HG03095 (cell line): ENCODE results near the gene FZD10.

Experiments used
- ATAC-seq: cut with Tn5 transposase; IDR thresholded peaks from one replicate; pipeline ENCODE4 v1.9.1; 2021; ENCODE audit warnings: moderate library complexity; ENCODE audit not compliant: unreplicated experiment

The FZD10 gene

GRCh38 chr12:130177635-130178242 lies 15.5 kb downstream of the FZD10 start:
- ATAC-seq = no peak

- no peak for ATAC-seq
Measured at GRCh38 chr12:130178282-130178681, 16.0 kb downstream of the FZD10 start.

GRCh38 chr12:130179191-130179590 lies 16.9 kb downstream of the FZD10 start:
- no peak for ATAC-seq

- no peak for ATAC-seq
Measured at GRCh38 chr12:130179621-130180020, 17.4 kb downstream of the FZD10 start.

- ATAC-seq = no peak
Measured at GRCh38 chr12:130181211-130181610, 18.9 kb downstream of the FZD10 start.

GRCh38 chr12:130183585-130184370 lies 21.5 kb downstream of the FZD10 start:
- no peak for ATAC-seq

GRCh38 chr12:130184404-130185090 lies 22.3 kb downstream of the FZD10 start:
- no peak for ATAC-seq

- no peak for ATAC-seq
Measured at GRCh38 chr12:130185455-130186391, 23.5 kb downstream of the FZD10 start.

- no peak for ATAC-seq
Measured at GRCh38 chr12:130186651-130187268, 24.5 kb downstream of the FZD10 start.

- no peak for ATAC-seq
Measured at GRCh38 chr12:130192642-130193345, 30.5 kb downstream of the FZD10 start.

GRCh38 chr12:130194154-130194553 lies 31.9 kb downstream of the FZD10 start:
- no peak for ATAC-seq

- ATAC-seq = no peak
Measured at GRCh38 chr12:130195369-130195768, 33.1 kb downstream of the FZD10 start.

- no peak for ATAC-seq
Measured at GRCh38 chr12:130195776-130196175, 33.5 kb downstream of the FZD10 start.

- ATAC-seq = no peak
Measured at GRCh38 chr12:130196827-130197226, 34.6 kb downstream of the FZD10 start.

GRCh38 chr12:130198026-130198662 lies 35.9 kb downstream of the FZD10 start:
- no peak for ATAC-seq

GRCh38 chr12:130198663-130199060 lies 36.4 kb downstream of the FZD10 start:
- no peak for ATAC-seq

- no peak for ATAC-seq
Measured at GRCh38 chr12:130199581-130200390, 37.5 kb downstream of the FZD10 start.

- no peak for ATAC-seq
Measured at GRCh38 chr12:130200445-130200844, 38.2 kb downstream of the FZD10 start.

- ATAC-seq = no peak
Measured at GRCh38 chr12:130201037-130201436, 38.8 kb downstream of the FZD10 start.
